ENCODE measurements around the gene ZC2HC1B.
"Not testable (repeated sequence)": the region's sequence is repeated elsewhere in the genome, so short reads cannot be mapped to it uniquely, and the experiment has no call there.

DNA sequence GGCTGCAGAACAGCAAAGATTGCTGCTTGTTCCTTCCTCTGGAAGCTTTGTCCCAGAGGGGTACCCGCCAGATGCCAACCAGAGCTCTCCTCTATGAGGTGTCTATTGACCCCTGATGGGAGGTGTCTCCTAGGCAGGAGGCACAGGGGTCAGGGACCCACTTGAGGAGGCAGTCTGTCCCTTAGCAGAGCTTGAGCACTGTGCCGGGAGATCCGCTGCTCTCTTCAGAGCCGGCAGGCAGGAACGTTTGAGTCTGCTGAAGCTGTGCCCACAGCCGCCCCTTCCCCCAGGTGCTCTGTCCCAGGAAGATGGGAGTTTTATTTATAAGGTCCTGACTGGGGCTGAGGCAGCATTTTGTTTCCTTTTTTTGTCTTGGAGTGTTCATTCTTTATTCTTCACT lies 7.5 kb upstream of the ZC2HC1B start:
- TF ChIP-seq, protein P1, sequence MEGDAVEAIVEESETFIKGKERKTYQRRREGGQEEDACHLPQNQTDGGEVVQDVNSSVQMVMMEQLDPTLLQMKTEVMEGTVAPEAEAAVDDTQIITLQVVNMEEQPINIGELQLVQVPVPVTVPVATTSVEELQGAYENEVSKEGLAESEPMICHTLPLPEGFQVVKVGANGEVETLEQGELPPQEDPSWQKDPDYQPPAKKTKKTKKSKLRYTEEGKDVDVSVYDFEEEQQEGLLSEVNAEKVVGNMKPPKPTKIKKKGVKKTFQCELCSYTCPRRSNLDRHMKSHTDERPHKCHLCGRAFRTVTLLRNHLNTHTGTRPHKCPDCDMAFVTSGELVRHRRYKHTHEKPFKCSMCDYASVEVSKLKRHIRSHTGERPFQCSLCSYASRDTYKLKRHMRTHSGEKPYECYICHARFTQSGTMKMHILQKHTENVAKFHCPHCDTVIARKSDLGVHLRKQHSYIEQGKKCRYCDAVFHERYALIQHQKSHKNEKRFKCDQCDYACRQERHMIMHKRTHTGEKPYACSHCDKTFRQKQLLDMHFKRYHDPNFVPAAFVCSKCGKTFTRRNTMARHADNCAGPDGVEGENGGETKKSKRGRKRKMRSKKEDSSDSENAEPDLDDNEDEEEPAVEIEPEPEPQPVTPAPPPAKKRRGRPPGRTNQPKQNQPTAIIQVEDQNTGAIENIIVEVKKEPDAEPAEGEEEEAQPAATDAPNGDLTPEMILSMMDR (conservative IDR thresholded peaks at IDR 0.05 in 1 of 2, IDR thresholded peaks at IDR 0.05 in 1 of 2; ENCODE audit: extremely low read depth in 1 of 2, insufficient read depth in 1 of 2, low read depth in 1 of 2, low read length in 2 of 2) = not testable (repeated sequence)
- TF ChIP-seq EZH2 (IDR thresholded peaks at IDR 0.05; ENCODE audit: borderline replicate concordance, low read length) = not testable (repeated sequence)
